Activated CD4-positive, alpha-beta memory T cell treated with anti-CD3 and anti-CD28 coated beads, Interleukin-2, amount 10 ng/mL, durations not matched to agents 7 days and 5 days (primary cell): Measurements from ENCODE around the gene ZBTB7B. TPM values are rescaled to one million over a fixed set of nuclear protein-coding genes. Genes with fewer than 3 reads are reported as not detected.

Source experiments
- CTCF ChIA-PET: fragments of 350-600 bp; sonication (Branson Sonifier 250); formaldehyde crosslinking; loops from one replicate; lab custom pipeline; 2021; ENCODE audit warnings: antibody characterized with exemption, inconsistent platforms; lab: Charles Lee
- POLR2A ChIA-PET: fragments of 350-600 bp; sonication (Branson Sonifier 250); formaldehyde crosslinking; loops from one replicate; lab custom pipeline; 2021; ENCODE audit warnings: antibody characterized with exemption; lab: Charles Lee
- DNase-seq: peaks from one replicate; pipeline ENCODE4 v3.0.0-alpha.2; 2020
- H3K27ac Mint-ChIP-seq: one replicate; pipeline ENCODE4 v1.8.0; 2021; ENCODE audit warnings: mild to moderate bottlenecking, mixed read lengths
- H3K27me3 Mint-ChIP-seq: one replicate; pipeline ENCODE4 v1.8.0; 2021; ENCODE audit warnings: mixed read lengths
- H3K36me3 Mint-ChIP-seq: one replicate; pipeline ENCODE4 v1.8.0; 2021; ENCODE audit warnings: low read depth, mixed read lengths
- H3K4me1 Mint-ChIP-seq: one replicate; pipeline ENCODE4 v1.8.0; 2021; ENCODE audit warnings: mixed read lengths
- H3K4me3 Mint-ChIP-seq: one replicate; pipeline ENCODE4 v1.8.0; 2021; ENCODE audit warnings: mild to moderate bottlenecking, mixed read lengths
- H3K9me3 Mint-ChIP-seq: one replicate; pipeline ENCODE4 v1.8.0; 2021; ENCODE audit warnings: mixed read lengths
- total RNA-seq, 2 experiments: library from RNA; stranded (reverse); gene quantifications; one replicate each; pipeline ENCODE4 v1.2.3, GENCODE V29; 2021

Gene ZBTB7B
- total RNA-seq, 2 experiments from 2014 or later = 151 to 152 TPM

- ChIA-PET CTCF (interaction anchor here (1.0 to 12.9 kb wide), 9 partner anchors 8 to 490 kb away, joined by 3 to 107 read pairs (median 16); partner anchors contain the start of genes EFNA4 and KRTCAP2), POLR2A (interaction anchor here (0.6 to 1.5 kb wide), 10 partner anchors 10 to 582 kb away, joined by 3 to 7 read pairs (median 3); partner anchors contain the start of genes CKS1B and PBXIP1)
- no peak for DNase-seq
- Mint-ChIP-seq H3K27ac (peak overlapping the region; percentile 80), H3K36me3 (no peaks in the 10 kb centered on the region), H3K4me3 (peak overlapping the region; percentile 84), H3K9me3 (no peaks in the 10 kb centered on the region), H3K4me1 (peaks cover 33% of the 10 kb centered on the region), H3K27me3 (no peaks in the 10 kb centered on the region)
Observed at GRCh38 chr1:155049651-155050559, 47.3 kb downstream of the ZBTB7B start.

GRCh38 chr1:155050560-155051341 is 48.1 kb downstream of the ZBTB7B start, which contains the start of gene ADAM15:
TSS of gene ADAM15 (plus strand) at chr1:155051316. CDS start at chr1:155051387, 71 bp downstream.
- no peaks in the 10 kb centered on the region for H3K27me3 Mint-ChIP-seq
- H3K4me1 Mint-ChIP-seq = peaks cover 30% of the 10 kb centered on the region
- CTCF ChIA-PET = interaction anchor here (0.6 to 6.4 kb wide), 24 partner anchors 9 to 491 kb away, joined by 3 to 65 read pairs (median 4); partner anchors contain the start of genes EFNA4, FLAD1, KRTCAP2 and PMVK
- H3K36me3 Mint-ChIP-seq = peaks cover 3% of the 10 kb centered on the region
- peak within 1 kb of the TSS; percentile 84 for H3K4me3 Mint-ChIP-seq
- DNase-seq = peak; percentile 86
- peak within 1 kb of the TSS; percentile 80 for H3K27ac Mint-ChIP-seq
- H3K9me3 Mint-ChIP-seq = no peaks in the 10 kb centered on the region
- POLR2A ChIA-PET = interaction anchor here (0.6 to 2.2 kb wide), 18 partner anchors 9 to 582 kb away, joined by 3 to 9 read pairs (median 3); partner anchors contain the start of genes CKS1B, FLAD1, PBXIP1 and PMVK

- Mint-ChIP-seq H3K4me1 (peaks cover 30% of the 10 kb centered on the region), H3K27ac (peak overlapping the region; percentile 68), H3K9me3 (no peaks in the 10 kb centered on the region), H3K27me3 (no peaks in the 10 kb centered on the region), H3K36me3 (peaks cover 9% of the 10 kb centered on the region), H3K4me3 (peak overlapping the region; percentile 84)
- CTCF ChIA-PET = interaction anchor here (0.6 to 6.4 kb wide), 24 partner anchors 10 to 491 kb away, joined by 3 to 65 read pairs (median 4); partner anchors contain the start of genes EFNA4, FLAD1, KRTCAP2 and PMVK
- no peak for DNase-seq
- POLR2A ChIA-PET = interaction anchor here (0.8 to 2.2 kb wide), 11 partner anchors 8 to 143 kb away, joined by 3 to 9 read pairs (median 4); partner anchors contain the start of genes CKS1B, FLAD1 and PMVK
Observed at GRCh38 chr1:155051342-155051776, 48.8 kb downstream of the ZBTB7B start.

- H3K36me3 Mint-ChIP-seq = peaks cover 12% of the 10 kb centered on the region
- H3K27ac Mint-ChIP-seq = peak overlapping the region; percentile 68
- H3K9me3 Mint-ChIP-seq = no peaks in the 10 kb centered on the region
- ChIA-PET POLR2A (interaction anchor here (0.8 to 2.2 kb wide), 10 partner anchors 8 to 143 kb away, joined by 3 to 9 read pairs (median 4); partner anchors contain the start of genes FLAD1 and PMVK), CTCF (interaction anchor here (0.9 to 6.4 kb wide), 10 partner anchors 10 to 121 kb away, joined by 3 to 65 read pairs (median 10); partner anchors contain the start of genes EFNA4, KRTCAP2 and PMVK)
- H3K4me3 Mint-ChIP-seq = peak overlapping the region; percentile 84
- H3K27me3 Mint-ChIP-seq = no peaks in the 10 kb centered on the region
- peaks cover 30% of the 10 kb centered on the region for H3K4me1 Mint-ChIP-seq
- peak; percentile 54 for DNase-seq
Observed at GRCh38 chr1:155051777-155052398, 49.3 kb downstream of the ZBTB7B start.

GRCh38 chr1:155052439-155053395 is 50.1 kb downstream of the ZBTB7B start:
- Mint-ChIP-seq H3K36me3 (peaks cover 12% of the 10 kb centered on the region), H3K9me3 (no peaks in the 10 kb centered on the region), H3K4me1 (peaks cover 30% of the 10 kb centered on the region), H3K4me3 (peak overlapping the region; percentile 84), H3K27ac (peak overlapping the region; percentile 84), H3K27me3 (no peaks in the 10 kb centered on the region)
- CTCF ChIA-PET = interaction anchor here (0.7 to 6.4 kb wide), 11 partner anchors 9 to 120 kb away, joined by 3 to 65 read pairs (median 4); partner anchors contain the start of genes EFNA4, FLAD1, KRTCAP2 and PMVK
- DNase-seq = peak; percentile 42
- POLR2A ChIA-PET = interaction anchor here (0.8 to 2.4 kb wide), 9 partner anchors 8 to 142 kb away, joined by 3 to 9 read pairs (median 4); partner anchors contain the start of genes CKS1B and PMVK

GRCh38 chr1:155053531-155054105 is 51.0 kb downstream of the ZBTB7B start:
- H3K27ac Mint-ChIP-seq = peak overlapping the region; percentile 84
- peaks cover 30% of the 10 kb centered on the region for H3K4me1 Mint-ChIP-seq
- no peaks in the 10 kb centered on the region for H3K9me3 Mint-ChIP-seq
- CTCF ChIA-PET = interaction anchor here (1.0 to 8.3 kb wide), 9 partner anchors 8 to 117 kb away, joined by 4 to 107 read pairs (median 5); partner anchors contain the start of genes EFNA4, FLAD1 and PMVK
- no peak for DNase-seq
- H3K27me3 Mint-ChIP-seq = no peaks in the 10 kb centered on the region
- peaks cover 15% of the 10 kb centered on the region for H3K36me3 Mint-ChIP-seq
- H3K4me3 Mint-ChIP-seq = peak overlapping the region; percentile 84
- POLR2A ChIA-PET = interaction anchor here (2.1 to 2.4 kb wide), 2 partner anchors 80 to 117 kb away, joined by 5 to 9 read pairs; partner anchors contain the start of genes CKS1B and PMVK

- DNase-seq = no peak
- Mint-ChIP-seq H3K36me3 (peaks cover 19% of the 10 kb centered on the region), H3K27me3 (no peaks in the 10 kb centered on the region), H3K4me1 (peaks cover 26% of the 10 kb centered on the region), H3K4me3 (no peak overlapping the region), H3K9me3 (no peaks in the 10 kb centered on the region), H3K27ac (no peak overlapping the region)
- ChIA-PET CTCF (interaction anchor here (1.5 to 12.1 kb wide), 3 partner anchors 14 to 35 kb away, joined by 3 to 121 read pairs (median 107); no protein-coding TSS in a partner anchor), POLR2A (interaction anchor here (1.2 to 2.0 kb wide), 2 partner anchors 12 to 74 kb away, joined by 4 to 5 read pairs; partner anchors contain the start of gene FLAD1)
Observed at GRCh38 chr1:155057104-155057503, 54.5 kb downstream of the ZBTB7B start.

GRCh38 chr1:155057788-155058211 is 55.2 kb downstream of the ZBTB7B start:
- ChIA-PET POLR2A (interaction anchor here (2.0 kb wide), 1 partner anchor 13 kb away, joined by 5 read pairs; no protein-coding TSS in a partner anchor), CTCF (interaction anchor here (8.3 to 12.1 kb wide), 2 partner anchors 15 to 27 kb away, joined by 107 to 121 read pairs; no protein-coding TSS in a partner anchor)
- no peak for DNase-seq
- no peaks in the 10 kb centered on the region for H3K9me3 Mint-ChIP-seq
- H3K36me3 Mint-ChIP-seq = peaks cover 19% of the 10 kb centered on the region
- H3K27me3 Mint-ChIP-seq = no peaks in the 10 kb centered on the region
- H3K4me3 Mint-ChIP-seq = no peak overlapping the region
- H3K4me1 Mint-ChIP-seq = peaks cover 24% of the 10 kb centered on the region
- H3K27ac Mint-ChIP-seq = no peak overlapping the region

GRCh38 chr1:155060736-155061135 is 58.1 kb downstream of the ZBTB7B start:
- Mint-ChIP-seq H3K27me3 (no peaks in the 10 kb centered on the region), H3K27ac (no peak overlapping the region), H3K9me3 (no peaks in the 10 kb centered on the region), H3K4me1 (peaks cover 30% of the 10 kb centered on the region), H3K4me3 (no peak overlapping the region), H3K36me3 (peaks cover 16% of the 10 kb centered on the region)
- DNase-seq = no peak
- ChIA-PET CTCF (interaction anchor here (1.3 to 12.1 kb wide), 10 partner anchors 9 to 67 kb away, joined by 3 to 121 read pairs (median 6); partner anchors contain the start of genes ADAM15, EFNA3 and LENEP), POLR2A (interaction anchor here (1.1 to 1.4 kb wide), 3 partner anchors 8 to 67 kb away, joined by 3 to 4 read pairs (median 4); partner anchors contain the start of gene EFNA3)
